NCI-H2029 (cell line): ENCODE data around the gene ZNF177.
"Not testable (repeated sequence)": the region's sequence is repeated elsewhere in the genome, so short reads cannot be mapped to it uniquely, and the experiment has no call there.

ENCODE experiments used
- DNase-seq: peaks from one replicate; lab custom pipeline; 2025; lab: John Stamatoyannopoulos, UW

The ZNF177 gene

GRCh38 chr19:9362905-9363304, at the start of gene ZNF177:
TSS of gene ZNF177 (plus strand) at chr19:9363013. CDS start at chr19:9378312, 15,299 bp downstream.
- DNase-seq, result no peak

GRCh38 chr19:9313756-9314155, 49.1 kb upstream of the ZNF177 start:
- no peak for DNase-seq

GRCh38 chr19:9321338-9321737, 41.5 kb upstream of the ZNF177 start:
- DNase-seq, result no peak

DNA sequence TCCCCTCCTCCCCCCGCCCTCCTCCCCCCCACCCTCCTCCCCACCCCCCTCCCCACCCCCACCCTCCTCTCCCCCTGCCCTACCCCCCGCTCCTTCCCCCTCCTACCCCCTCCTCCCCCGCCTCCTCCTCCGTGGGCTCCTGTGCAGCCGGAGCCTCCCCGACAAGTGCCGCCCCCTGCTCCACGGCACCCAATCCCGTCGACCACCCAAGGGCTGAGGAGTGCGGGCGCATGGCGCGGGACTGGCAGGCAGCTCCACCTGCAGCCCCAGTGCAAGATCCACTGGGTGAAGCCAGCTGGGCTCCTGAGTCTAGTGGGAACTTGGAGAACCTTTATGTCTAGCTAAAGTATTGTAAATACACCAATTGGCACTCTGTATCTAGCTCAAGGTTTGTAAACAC, 41.1 kb upstream of the ZNF177 start:
- DNase-seq, result not testable (repeated sequence)

GRCh38 chr19:9322201-9322600, 40.6 kb upstream of the ZNF177 start:
- DNase-seq, result not testable (repeated sequence)

DNA sequence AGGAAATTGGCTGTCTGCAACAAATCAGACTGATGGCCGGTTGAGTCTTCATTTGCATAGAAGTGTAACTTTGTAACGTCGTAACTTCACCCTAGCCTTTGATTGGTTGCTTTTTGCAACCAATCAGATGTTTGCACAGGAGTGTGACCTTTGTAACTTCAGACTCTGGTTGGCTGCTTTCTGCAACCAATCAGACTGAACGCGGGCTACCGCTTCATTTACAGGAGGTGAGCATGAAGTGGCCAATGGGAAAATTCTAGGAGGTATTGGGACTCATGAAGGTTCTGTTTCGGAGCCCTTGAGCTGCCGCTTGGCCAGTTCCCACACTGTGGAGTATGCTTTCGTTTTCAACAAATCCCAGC, 39.3 kb upstream of the ZNF177 start:
- peak; percentile 87 for DNase-seq

- peak; percentile 93 for DNase-seq
Observed at GRCh38 chr19:9323919-9324583, 38.8 kb upstream of the ZNF177 start, which contains the start of gene ZNF559. TSS of gene ZNF559 (plus strand) at chr19:9324179. CDS start at chr19:9338550, 14,371 bp downstream.

DNA sequence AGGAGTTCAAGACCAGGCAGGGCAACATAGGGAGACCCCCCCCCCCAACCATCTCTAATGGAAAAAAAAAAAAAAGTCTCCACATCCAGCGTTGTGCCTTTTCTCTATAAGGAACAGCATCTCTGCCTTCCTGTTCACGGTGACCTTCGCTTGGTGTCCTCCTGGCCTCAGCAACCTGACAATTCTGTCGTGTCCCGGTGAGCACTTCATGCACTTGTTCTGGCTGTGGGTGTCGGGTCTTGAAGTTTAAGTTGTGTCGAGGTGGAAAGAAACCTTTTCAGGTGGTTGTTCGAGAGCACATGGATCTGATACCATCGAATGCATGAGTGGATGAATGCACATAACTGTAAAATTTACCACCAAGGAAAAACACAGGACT, 38.2 kb upstream of the ZNF177 start:
- no peak for DNase-seq

DNA sequence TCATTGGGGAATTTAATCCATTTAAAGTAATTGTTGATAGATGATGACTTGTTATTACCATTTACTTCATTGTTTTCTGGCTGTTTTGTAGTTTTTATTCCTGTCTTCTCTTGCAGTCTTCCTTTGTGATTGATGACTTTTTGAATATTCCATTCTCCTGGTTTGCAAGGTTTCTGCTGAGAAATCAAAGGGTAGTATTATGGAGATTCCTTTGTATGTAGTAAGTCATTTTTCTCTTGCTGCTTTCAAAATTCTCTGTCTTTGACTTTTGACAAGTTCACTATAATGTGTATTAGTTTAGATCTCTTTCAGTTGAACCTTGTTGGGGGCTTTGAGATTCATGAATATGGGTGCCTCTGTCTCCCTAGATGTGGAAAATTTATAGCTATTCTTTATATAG, 32.8 kb upstream of the ZNF177 start:
- no peak for DNase-seq

DNA sequence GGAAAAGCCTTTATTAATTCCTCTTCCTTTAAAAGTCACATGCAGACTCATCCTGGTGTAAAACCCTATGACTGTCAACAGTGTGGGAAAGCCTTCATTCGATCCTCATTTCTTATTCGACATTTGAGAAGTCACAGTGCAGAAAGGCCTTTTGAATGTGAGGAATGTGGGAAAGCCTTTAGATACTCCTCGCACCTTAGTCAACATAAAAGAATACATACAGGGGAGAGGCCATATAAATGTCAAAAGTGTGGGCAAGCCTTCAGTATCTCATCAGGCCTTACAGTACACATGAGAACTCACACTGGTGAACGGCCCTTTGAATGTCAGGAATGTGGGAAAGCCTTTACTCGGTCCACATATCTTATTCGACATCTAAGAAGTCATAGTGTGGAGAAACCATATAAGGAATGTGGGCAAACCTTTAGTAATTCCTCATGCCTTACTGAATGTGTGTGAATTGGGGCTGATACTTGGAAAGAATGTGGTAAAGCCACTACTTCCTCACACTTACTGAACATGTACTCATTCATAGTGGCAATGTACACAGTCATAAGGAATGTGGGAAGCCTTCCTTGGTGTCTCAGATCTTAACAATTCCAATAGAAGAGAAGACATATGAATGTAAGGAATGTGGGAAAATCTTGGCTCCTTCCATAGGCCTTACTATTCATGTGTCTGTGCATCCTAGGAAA, 20.1 kb upstream of the ZNF177 start:
- no peak for DNase-seq

DNA sequence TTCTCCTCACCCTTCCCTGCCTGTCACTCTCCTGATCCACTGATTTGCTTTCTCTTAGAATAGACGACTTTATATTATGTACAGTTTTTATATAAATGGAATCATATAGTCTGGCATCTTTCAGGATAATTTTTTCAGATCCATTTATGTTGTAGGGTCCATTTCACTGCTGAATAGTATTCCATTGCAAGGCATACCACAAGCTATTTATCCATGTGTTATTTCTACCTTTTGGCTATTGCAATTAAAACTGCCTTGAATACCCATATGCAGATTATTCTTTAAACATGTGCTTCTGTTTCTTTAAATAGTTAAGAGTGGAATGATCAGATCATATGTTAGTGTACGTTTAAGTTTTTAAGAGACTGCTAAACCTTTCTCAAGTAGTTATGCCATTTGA, 17.8 kb upstream of the ZNF177 start:
- no peak for DNase-seq

DNA sequence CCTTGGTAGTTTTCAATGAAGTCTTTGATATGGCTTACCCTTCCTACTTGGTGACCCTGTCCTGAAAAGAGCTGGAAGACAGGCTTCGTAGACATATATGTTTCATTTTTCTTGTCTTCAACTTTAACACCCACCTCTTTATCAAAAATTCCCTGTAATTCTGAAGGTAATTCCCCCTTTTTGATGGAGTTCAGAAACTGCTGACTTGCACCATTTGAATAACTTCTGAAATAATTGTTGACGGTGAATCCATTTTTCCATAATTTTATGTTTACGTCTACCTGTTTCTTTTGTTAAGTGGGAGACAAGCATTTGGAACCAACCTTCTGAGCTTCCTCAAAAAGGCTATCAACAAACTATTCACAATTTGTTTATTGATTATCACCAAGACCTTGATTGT, 14.6 kb upstream of the ZNF177 start:
- DNase-seq, result no peak

- DNase-seq, result no peak
Observed at GRCh38 chr19:9348671-9349070, 14.1 kb upstream of the ZNF177 start.

DNA sequence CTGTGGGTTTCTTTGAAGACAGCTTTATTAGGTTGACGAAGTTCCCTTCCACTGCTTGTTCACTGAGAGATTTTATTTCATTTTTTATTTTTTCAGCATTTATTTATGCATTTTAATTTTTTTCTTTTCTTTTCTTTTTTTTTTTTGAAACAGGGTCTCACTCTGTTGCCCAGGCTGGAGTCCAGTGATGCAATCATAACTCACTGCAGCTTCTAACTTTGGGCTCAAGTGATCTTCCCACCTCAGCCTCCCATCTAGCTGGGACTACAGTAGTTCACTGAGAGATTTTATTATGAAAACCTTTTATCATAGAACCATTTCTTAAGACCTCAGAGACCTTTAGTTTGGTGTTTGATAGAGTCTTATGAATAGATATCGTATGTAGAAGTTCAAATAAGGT, 10.3 kb upstream of the ZNF177 start:
- no peak for DNase-seq

DNA sequence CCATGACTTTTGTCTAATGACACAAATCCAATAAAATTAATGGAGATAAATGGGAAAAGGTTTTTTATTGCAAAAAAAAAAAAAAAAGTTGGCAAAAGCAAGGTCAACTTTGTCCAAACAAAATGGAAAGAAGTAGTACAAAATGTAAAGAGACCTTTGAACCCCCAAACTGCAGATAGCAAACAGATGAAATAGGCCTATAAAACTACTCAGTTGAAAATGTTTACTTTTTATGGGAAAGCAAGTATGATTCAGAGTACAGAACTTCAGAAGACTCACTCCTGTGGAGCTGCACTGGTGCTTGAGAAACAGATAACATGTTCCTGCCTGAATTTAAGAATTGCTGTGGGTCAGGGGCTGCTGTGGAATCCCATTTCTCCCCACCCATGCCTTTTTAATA, 9.8 kb upstream of the ZNF177 start:
- DNase-seq, result no peak

- DNase-seq, result no peak
Observed at GRCh38 chr19:9354651-9355050, 8.2 kb upstream of the ZNF177 start.

DNA sequence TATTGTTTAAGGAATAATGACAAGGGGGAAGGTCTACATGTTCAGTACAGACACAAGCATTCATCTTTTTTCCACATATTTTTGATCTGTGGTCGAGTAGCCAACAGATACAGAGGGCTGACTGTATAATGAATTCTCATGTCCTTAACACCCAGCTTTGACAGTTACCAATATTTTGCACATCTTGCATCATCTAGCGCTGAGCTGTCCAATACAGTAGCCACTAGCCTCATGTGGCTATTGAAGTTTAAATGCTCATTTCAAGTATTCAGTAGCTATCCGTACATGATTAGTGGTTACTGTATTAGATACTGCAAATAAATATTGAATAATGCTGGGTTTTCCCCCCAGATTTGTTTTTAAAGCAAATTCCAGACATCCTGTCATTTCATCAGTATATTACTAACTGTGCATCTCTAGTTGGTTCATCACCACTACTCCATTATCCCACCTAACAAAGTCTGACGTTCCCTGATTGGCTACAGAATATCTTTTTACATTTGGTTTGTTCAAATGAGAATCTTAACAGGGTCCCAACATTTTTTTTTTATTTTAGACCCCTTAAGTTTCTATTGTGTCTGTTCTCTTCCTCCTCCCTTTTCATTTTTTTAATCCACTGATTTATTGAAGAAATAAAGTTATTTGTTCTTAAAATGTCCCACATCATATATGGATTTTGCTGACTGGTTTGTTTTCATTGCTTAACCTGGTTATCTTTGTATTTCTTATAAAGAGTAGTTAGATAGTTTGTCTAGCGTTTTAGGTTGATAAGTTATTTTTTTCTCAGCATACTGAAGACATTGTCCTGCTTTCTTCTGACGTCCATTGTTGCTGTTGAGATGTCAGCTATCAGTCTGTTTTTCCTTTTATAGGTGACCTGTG, 8.2 kb downstream of the ZNF177 start:
- DNase-seq, result no peak

DNA sequence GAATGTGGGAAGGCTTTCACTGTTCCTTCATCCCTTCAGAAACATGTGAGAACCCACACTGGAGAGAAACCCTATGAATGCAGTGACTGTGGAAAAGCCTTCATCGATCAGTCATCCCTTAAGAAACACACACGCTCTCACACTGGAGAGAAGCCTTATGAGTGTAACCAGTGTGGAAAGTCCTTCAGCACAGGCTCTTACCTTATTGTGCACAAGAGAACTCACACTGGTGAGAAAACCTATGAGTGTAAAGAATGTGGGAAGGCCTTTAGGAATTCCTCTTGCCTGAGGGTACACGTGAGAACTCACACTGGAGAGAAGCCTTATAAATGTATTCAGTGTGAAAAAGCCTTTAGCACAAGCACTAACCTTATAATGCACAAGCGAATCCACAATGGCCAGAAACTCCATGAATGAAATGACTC, 18.6 kb downstream of the ZNF177 start:
- no peak for DNase-seq

GRCh38 chr19:9406798-9407352, 44.1 kb downstream of the ZNF177 start:
- DNase-seq, result no peak

DNA sequence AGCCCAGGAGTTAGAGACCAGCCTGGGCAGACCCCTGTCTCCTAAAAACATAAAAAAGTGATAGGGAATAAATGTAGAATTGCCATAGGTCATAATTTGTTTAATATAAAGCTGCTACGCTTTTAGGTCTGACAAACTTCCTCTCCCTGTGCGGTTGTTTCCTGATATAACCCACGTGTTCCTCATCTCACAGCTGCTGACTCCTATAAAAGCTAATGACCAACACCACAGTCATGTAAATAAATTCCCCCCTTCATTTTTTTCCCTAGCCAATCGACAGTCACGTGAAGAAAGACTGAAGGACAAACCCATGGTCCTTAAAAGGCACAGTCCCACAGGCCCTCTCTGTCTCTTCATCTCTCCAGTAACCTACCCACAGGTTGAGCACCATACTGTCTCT, 45.0 kb downstream of the ZNF177 start:
- no peak for DNase-seq

- DNase-seq, result no peak
Observed at GRCh38 chr19:9413240-9413954, 50.6 kb downstream of the ZNF177 start.

- DNase-seq, result no peak
Observed at GRCh38 chr19:9427941-9428340, 65.1 kb downstream of the ZNF177 start.
